ENCODE results near the gene NRROS. TPM values are rescaled to one million over a fixed set of nuclear protein-coding genes. Genes with fewer than 3 reads are reported as not detected.
"Not testable (repeated sequence)": the region's sequence is repeated elsewhere in the genome, so short reads cannot be mapped to it uniquely, and the experiment has no call there.

Gene NRROS
- 0.72 and 1.2 TPM in 2 replicates for total RNA-seq

- TF ChIP-seq CTCF (IDR thresholded peaks at IDR 0.05; ENCODE audit: extremely low read depth, low read depth, low read length), result no peak
- Histone ChIP-seq H3K27me3 (ENCODE audit: insufficient read depth, low read length) (peaks cover 21% of the 10 kb centered on the region), H3K9me3 (ENCODE audit: low read depth, low read length) (no peaks in the 10 kb centered on the region), H3K79me2 (ENCODE audit: insufficient read depth, low read length) (peaks cover 6% of the 10 kb centered on the region), H3K4me2 (ENCODE audit: insufficient read depth, low read length) (peak within 1 kb of the TSS; percentile 72), H3K4me1 (ENCODE audit: insufficient read depth, low read length) (peaks cover 3% of the 10 kb centered on the region), H2AFZ (ENCODE audit: low read length) (peak within 1 kb of the TSS; percentile 79), H3K36me3 (ENCODE audit: insufficient read depth, low read length) (no peaks in the 10 kb centered on the region), H4K20me1 (ENCODE audit: insufficient read depth, low read length) (no peaks in the 10 kb centered on the region), H3K4me3 (ENCODE audit: insufficient read depth, low read length) (peak within 1 kb of the TSS; percentile 76), H3K27ac (ENCODE audit: low read depth, low read length) (no peak within 1 kb of the TSS)
- peak; percentile 95 for DNase-seq (ENCODE audit: insufficient read length, low spot score, missing footprints)
Measured at GRCh38 chr3:196639483-196640296, at the start of gene NRROS. Gene NRROS (plus strand): TSS chr3:196639694. CDS start chr3:196654540, 14,846 bp downstream.

- DNase-seq (ENCODE audit: insufficient read length, low spot score, missing footprints), result peak; percentile 41
- no peak overlapping the region for H3K27ac ChIP-seq (ENCODE audit: low read depth, low read length)
- H3K9me3 ChIP-seq (ENCODE audit: low read depth, low read length), result no peaks in the 10 kb centered on the region
- no peaks in the 10 kb centered on the region for H4K20me1 ChIP-seq (ENCODE audit: insufficient read depth, low read length)
- H3K4me1 ChIP-seq (ENCODE audit: insufficient read depth, low read length), result no peaks in the 10 kb centered on the region
- H3K36me3 ChIP-seq (ENCODE audit: insufficient read depth, low read length), result peaks cover 3% of the 10 kb centered on the region
- H2AFZ ChIP-seq (ENCODE audit: low read length), result no peak overlapping the region
- H3K27me3 ChIP-seq (ENCODE audit: insufficient read depth, low read length), result no peaks in the 10 kb centered on the region
- H3K79me2 ChIP-seq (ENCODE audit: insufficient read depth, low read length), result no peaks in the 10 kb centered on the region
- H3K4me3 ChIP-seq (ENCODE audit: insufficient read depth, low read length), result no peak overlapping the region
- TF ChIP-seq CTCF (IDR thresholded peaks at IDR 0.05; ENCODE audit: extremely low read depth, low read depth, low read length), result no peak
- no peak overlapping the region for H3K4me2 ChIP-seq (ENCODE audit: insufficient read depth, low read length)
Measured at GRCh38 chr3:196590279-196590678, 49.2 kb upstream of the NRROS start.

- Histone ChIP-seq H4K20me1 (ENCODE audit: insufficient read depth, low read length) (no peaks in the 10 kb centered on the region), H3K27ac (ENCODE audit: low read depth, low read length) (no peak overlapping the region), H3K4me1 (ENCODE audit: insufficient read depth, low read length) (no peaks in the 10 kb centered on the region), H3K4me3 (ENCODE audit: insufficient read depth, low read length) (no peak overlapping the region), H3K9me3 (ENCODE audit: low read depth, low read length) (no peaks in the 10 kb centered on the region), H3K36me3 (ENCODE audit: insufficient read depth, low read length) (no peaks in the 10 kb centered on the region), H3K27me3 (ENCODE audit: insufficient read depth, low read length) (peaks cover 15% of the 10 kb centered on the region), H2AFZ (ENCODE audit: low read length) (no peak overlapping the region), H3K79me2 (ENCODE audit: insufficient read depth, low read length) (no peaks in the 10 kb centered on the region), H3K4me2 (ENCODE audit: insufficient read depth, low read length) (no peak overlapping the region)
- DNase-seq (ENCODE audit: insufficient read length, low spot score, missing footprints), result peak; percentile 64
- TF ChIP-seq CTCF (IDR thresholded peaks at IDR 0.05; ENCODE audit: extremely low read depth, low read depth, low read length), result no peak
Measured at GRCh38 chr3:196596355-196596754, 43.1 kb upstream of the NRROS start.

- Histone ChIP-seq H3K4me2 (ENCODE audit: insufficient read depth, low read length) (peak overlapping the region; percentile 32), H3K27me3 (ENCODE audit: insufficient read depth, low read length) (peaks cover 17% of the 10 kb centered on the region)
- not testable (repeated sequence) for H3K4me3 ChIP-seq (ENCODE audit: insufficient read depth, low read length); H3K4me1 ChIP-seq (ENCODE audit: insufficient read depth, low read length); H3K79me2 ChIP-seq (ENCODE audit: insufficient read depth, low read length); DNase-seq (ENCODE audit: insufficient read length, low spot score, missing footprints); H2AFZ ChIP-seq (ENCODE audit: low read length); H3K27ac ChIP-seq (ENCODE audit: low read depth, low read length); H4K20me1 ChIP-seq (ENCODE audit: insufficient read depth, low read length); H3K36me3 ChIP-seq (ENCODE audit: insufficient read depth, low read length); H3K9me3 ChIP-seq (ENCODE audit: low read depth, low read length)
Measured at GRCh38 chr3:196597971-196598733, 41.3 kb upstream of the NRROS start.

Measured in osteoblast (primary cell).